PC-9 (cell line): ENCODE data around the gene IL22. TPM values are rescaled to one million over a fixed set of nuclear protein-coding genes. Genes with fewer than 3 reads are reported as not detected.

Source experiments
- BruUV-seq: library from RNA; stranded (reverse); fragments of 400-500 nt; replicated peaks from 2 replicates; lab custom pipeline; 2021; lab: Mats Ljungman, UMichigan
- CTCF ChIA-PET: fragments of 300-600 bp; sonication (Branson Sonifier 250); formaldehyde crosslinking; loops from one replicate; lab custom pipeline; 2022; ENCODE audit warnings: antibody characterized with exemption; lab: Charles Lee
- POLR2A ChIA-PET: fragments of 300-600 bp; sonication (Branson Sonifier 250); formaldehyde crosslinking; loops from one replicate; lab custom pipeline; 2022; ENCODE audit warnings: antibody characterized with exemption; ENCODE audit not compliant: unreplicated experiment; lab: Charles Lee
- DNase-seq, 2 experiments: peaks; one replicate each; pipeline versions ENCODE4 v3.0.0 to v3.0.0-alpha.2; 2015 to 2022; ENCODE audit warnings: mixed read lengths in 1 of 2
- H2AFZ ChIP-seq: fragments of 200-600 bp; sonication (generic); 2 replicates; pipeline ENCODE4 v1.8.1; 2017; ENCODE audit warnings: antibody characterized with exemption
- H3F3A ChIP-seq: fragments of 200-600 bp; sonication (generic); 2 replicates; pipeline ENCODE4 v1.8.1; 2017; ENCODE audit warnings: antibody characterized with exemption, mild to moderate bottlenecking, low read depth; ENCODE audit not compliant: insufficient read depth
- H3K27ac ChIP-seq: fragments of 200-600 bp; sonication (generic); 2 replicates; pipeline ENCODE4 v1.6.1; 2016; ENCODE audit warnings: mixed run types
- H3K27me3 ChIP-seq: fragments of 200-600 bp; sonication (generic); 2 replicates; pipeline ENCODE4 v1.6.1; 2016; ENCODE audit warnings: low read depth, mixed run types; ENCODE audit not compliant: insufficient read depth
- H3K36me3 ChIP-seq: fragments of 200-600 bp; sonication (generic); 2 replicates; pipeline ENCODE4 v1.6.1; 2016; ENCODE audit warnings: low read depth, mixed run types
- H3K4me1 ChIP-seq: fragments of 200-600 bp; sonication (generic); replicated peaks from 2 replicates; pipeline ENCODE4 v1.6.1; 2016; ENCODE audit warnings: mixed run types; ENCODE audit not compliant: insufficient read depth
- H3K4me2 ChIP-seq: fragments of 200-600 bp; sonication (generic); 2 replicates; pipeline ENCODE4 v1.6.1; 2017; ENCODE audit warnings: mixed run types
- H3K4me3 ChIP-seq: fragments of 200-600 bp; sonication (generic); 2 replicates; pipeline ENCODE4 v1.6.1; 2016; ENCODE audit warnings: mixed run types
- H3K79me2 ChIP-seq: fragments of 200-600 bp; sonication (generic); 2 replicates; pipeline ENCODE4 v1.6.1; 2017; ENCODE audit warnings: low read depth, mixed run types
- H3K9me2 ChIP-seq: fragments of 200-600 bp; sonication (generic); 2 replicates; pipeline ENCODE4 v1.8.1; 2017; ENCODE audit warnings: mild to moderate bottlenecking; ENCODE audit not compliant: insufficient read depth
- H3K9me3 ChIP-seq: fragments of 200-600 bp; sonication (generic); 2 replicates; pipeline ENCODE4 v1.8.1; 2016; ENCODE audit warnings: low read depth; ENCODE audit not compliant: insufficient read depth
- H4K20me1 ChIP-seq: fragments of 200-600 bp; sonication (generic); 2 replicates; pipeline ENCODE4 v1.8.1; 2017; ENCODE audit not compliant: insufficient read depth
- EZH2 ChIP-seq: fragments of 200-600 bp; sonication (generic); IDR thresholded peaks from 2 replicates; pipeline ENCODE4 v1.8.0; 2017; ENCODE audit warnings: antibody characterized with exemption, low read depth
- intact Hi-C: fragments of 100-400 bp; cut with micrococcal nuclease; formaldehyde crosslinking; loops from one replicate; pipeline ENCODE4 v1.10.0; 2022; ENCODE audit not compliant: unreplicated experiment
- total RNA-seq: library from RNA; stranded (reverse); gene quantifications from 2 replicates; pipeline ENCODE4 v1.2.3, GENCODE V29; 2021
- TF ChIP-seq, protein P1 (sequence below): fragments of 200-600 bp; sonication (generic); conservative IDR thresholded peaks from 2 replicates; pipeline ENCODE4 v1.6.1; 2017; ENCODE audit warnings: mixed run types, antibody characterized with exemption, mild to moderate bottlenecking, moderate library complexity

Gene IL22
- total RNA-seq, 1 experiment from 2014 or later: not detected

DNA sequence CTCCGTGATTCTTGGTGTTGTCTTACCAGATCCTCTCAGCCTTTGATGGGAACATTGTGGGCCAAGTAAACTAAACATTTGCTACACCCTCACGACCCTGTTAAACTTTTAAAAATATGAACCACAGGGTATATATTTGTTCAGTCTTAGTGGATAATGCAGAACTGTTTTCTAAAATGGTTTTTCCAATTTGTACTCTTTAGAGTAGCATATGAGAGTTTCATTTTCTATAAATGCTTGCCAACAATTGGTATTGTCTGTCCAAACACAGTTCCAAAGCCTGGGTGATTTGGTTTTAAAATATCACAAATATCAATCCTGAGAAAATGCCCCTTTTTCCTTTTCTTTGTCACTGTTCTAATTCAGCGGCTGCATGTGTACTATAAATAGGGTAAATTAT lies 6.7 kb upstream of the IL22 start:
- H2AFZ ChIP-seq: no peak overlapping the region
- no peaks in the 10 kb centered on the region for H3F3A ChIP-seq
- DNase-seq: no peak
- no peaks in the 10 kb centered on the region; the same call in 1 of the 2 replicates for H3K9me2 ChIP-seq
- H3K27ac ChIP-seq: peak overlapping the region; percentile 69
- CTCF ChIA-PET: no interaction called here
- TF ChIP-seq, protein P1, sequence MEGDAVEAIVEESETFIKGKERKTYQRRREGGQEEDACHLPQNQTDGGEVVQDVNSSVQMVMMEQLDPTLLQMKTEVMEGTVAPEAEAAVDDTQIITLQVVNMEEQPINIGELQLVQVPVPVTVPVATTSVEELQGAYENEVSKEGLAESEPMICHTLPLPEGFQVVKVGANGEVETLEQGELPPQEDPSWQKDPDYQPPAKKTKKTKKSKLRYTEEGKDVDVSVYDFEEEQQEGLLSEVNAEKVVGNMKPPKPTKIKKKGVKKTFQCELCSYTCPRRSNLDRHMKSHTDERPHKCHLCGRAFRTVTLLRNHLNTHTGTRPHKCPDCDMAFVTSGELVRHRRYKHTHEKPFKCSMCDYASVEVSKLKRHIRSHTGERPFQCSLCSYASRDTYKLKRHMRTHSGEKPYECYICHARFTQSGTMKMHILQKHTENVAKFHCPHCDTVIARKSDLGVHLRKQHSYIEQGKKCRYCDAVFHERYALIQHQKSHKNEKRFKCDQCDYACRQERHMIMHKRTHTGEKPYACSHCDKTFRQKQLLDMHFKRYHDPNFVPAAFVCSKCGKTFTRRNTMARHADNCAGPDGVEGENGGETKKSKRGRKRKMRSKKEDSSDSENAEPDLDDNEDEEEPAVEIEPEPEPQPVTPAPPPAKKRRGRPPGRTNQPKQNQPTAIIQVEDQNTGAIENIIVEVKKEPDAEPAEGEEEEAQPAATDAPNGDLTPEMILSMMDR: no peak
- TF ChIP-seq EZH2: no peak
- BruUV-seq: no TSS peak
- no peaks in the 10 kb centered on the region for H4K20me1 ChIP-seq
- intact Hi-C loops: no loop called here
- no peaks in the 10 kb centered on the region for H3K36me3 ChIP-seq
- no peaks in the 10 kb centered on the region; the same call in 1 of the 2 replicates for H3K9me3 ChIP-seq
- peaks cover 18% of the 10 kb centered on the region for H3K4me1 ChIP-seq
- POLR2A ChIA-PET: no interaction called here
- peak overlapping the region; percentile 45 for H3K4me2 ChIP-seq
- H3K27me3 ChIP-seq: no peaks in the 10 kb centered on the region
- no peaks in the 10 kb centered on the region for H3K79me2 ChIP-seq
- H3K4me3 ChIP-seq: no peak overlapping the region

DNA sequence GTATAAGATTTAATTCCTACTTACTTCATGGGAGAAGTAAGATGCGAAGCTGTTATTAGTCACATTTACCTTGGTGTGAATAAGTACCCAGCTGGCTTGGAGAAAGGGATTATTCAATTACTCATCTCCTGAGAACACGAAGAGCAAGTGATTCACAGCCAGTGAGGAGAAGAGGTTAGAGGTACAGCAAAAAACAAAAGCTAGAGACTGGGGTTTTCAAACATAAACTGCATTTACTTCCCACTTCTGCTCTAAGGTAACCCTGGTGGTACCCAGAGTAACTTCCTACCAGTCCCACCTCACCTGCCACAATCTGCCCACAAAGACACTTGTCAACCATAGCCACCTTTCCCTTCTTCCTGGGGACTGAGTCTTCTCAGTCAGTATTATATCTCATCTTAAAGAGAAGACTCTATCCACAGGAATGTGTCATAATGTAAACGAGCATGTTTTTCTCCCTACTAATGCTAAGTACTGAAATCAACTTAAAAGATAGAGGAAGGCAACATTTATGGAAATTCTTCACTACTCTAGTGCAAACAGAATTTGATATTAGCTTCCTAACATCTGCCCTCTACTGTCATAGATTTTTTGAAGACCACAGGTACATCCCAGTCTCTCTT lies 6.0 kb upstream of the IL22 start:
- Histone ChIP-seq H3K4me2 (peak overlapping the region; percentile 45), H3F3A (no peaks in the 10 kb centered on the region), H3K9me3 (no peaks in the 10 kb centered on the region), H3K4me3 (no peak overlapping the region), H3K27me3 (no peaks in the 10 kb centered on the region), H4K20me1 (no peaks in the 10 kb centered on the region), H3K9me2 (no peaks in the 10 kb centered on the region; the same call in 1 of the 2 replicates), H3K27ac (peak overlapping the region; percentile 69), H2AFZ (peak overlapping the region; percentile 15; the same call in 1 of the 2 replicates), H3K79me2 (no peaks in the 10 kb centered on the region), H3K36me3 (no peaks in the 10 kb centered on the region), H3K4me1 (peaks cover 18% of the 10 kb centered on the region)
- BruUV-seq: no TSS peak
- intact Hi-C loops: no loop called here
- POLR2A ChIA-PET: no interaction called here
- TF ChIP-seq EZH2: no peak
- TF ChIP-seq, protein P1: no peak
- DNase-seq: peak in 1 of 2 experiments; percentile 87
- CTCF ChIA-PET: no interaction called here

DNA sequence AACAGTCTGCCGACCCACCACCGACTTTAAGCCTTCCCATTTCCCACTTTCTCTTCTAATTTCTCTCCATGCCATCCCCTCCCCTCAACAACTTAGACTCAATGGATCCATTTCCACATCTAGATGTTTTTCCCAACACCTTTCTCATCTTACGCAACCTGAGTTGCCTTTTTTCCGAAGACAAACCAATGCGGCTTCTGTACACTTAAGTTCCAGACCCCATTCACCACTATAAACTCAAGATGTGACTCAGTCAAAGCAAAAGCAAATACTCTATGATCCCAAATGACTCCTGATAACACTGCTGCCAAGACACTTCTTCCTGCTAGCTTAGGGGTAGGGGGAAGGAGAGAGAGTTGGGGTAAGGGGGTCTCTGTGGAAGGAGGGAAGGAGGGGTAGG lies 1.3 kb downstream of the IL22 start:
- Histone ChIP-seq H3K4me1 (no peaks in the 10 kb centered on the region), H3K79me2 (no peaks in the 10 kb centered on the region), H3K9me3 (no peaks in the 10 kb centered on the region), H3K4me3 (no peak overlapping the region), H2AFZ (no peak overlapping the region), H3K27me3 (no peaks in the 10 kb centered on the region), H3K4me2 (no peak overlapping the region), H3K36me3 (no peaks in the 10 kb centered on the region), H3F3A (no peaks in the 10 kb centered on the region), H3K27ac (no peak overlapping the region), H4K20me1 (no peaks in the 10 kb centered on the region), H3K9me2 (peaks cover 4% of the 10 kb centered on the region; the same call in 1 of the 2 replicates)
- BruUV-seq: no TSS peak
- DNase-seq: no peak
- intact Hi-C loops: no loop called here
- ChIA-PET POLR2A (no interaction called here), CTCF (no interaction called here)
- no peak for TF ChIP-seq EZH2
- TF ChIP-seq, protein P1: no peak
